22Rv1 (cell line): ENCODE measurements around the gene RFT1.

ENCODE experiments used
- ZFX ChIP-seq: fragments of 450-650 bp; IDR thresholded peaks from 2 replicates; pipeline ENCODE4 v1.6.1; 2017; ENCODE audit warnings: antibody characterized with exemption, borderline replicate concordance
- TF ChIP-seq, protein P1 (sequence below): fragments of 450-650 bp; IDR thresholded peaks from 2 replicates; pipeline ENCODE4 v1.5.1; 2017; ENCODE audit warnings: mild to moderate bottlenecking

GRCh38 chr3:53080612-53081205 is 49.5 kb downstream of the RFT1 start:
- TF ChIP-seq, protein P1, sequence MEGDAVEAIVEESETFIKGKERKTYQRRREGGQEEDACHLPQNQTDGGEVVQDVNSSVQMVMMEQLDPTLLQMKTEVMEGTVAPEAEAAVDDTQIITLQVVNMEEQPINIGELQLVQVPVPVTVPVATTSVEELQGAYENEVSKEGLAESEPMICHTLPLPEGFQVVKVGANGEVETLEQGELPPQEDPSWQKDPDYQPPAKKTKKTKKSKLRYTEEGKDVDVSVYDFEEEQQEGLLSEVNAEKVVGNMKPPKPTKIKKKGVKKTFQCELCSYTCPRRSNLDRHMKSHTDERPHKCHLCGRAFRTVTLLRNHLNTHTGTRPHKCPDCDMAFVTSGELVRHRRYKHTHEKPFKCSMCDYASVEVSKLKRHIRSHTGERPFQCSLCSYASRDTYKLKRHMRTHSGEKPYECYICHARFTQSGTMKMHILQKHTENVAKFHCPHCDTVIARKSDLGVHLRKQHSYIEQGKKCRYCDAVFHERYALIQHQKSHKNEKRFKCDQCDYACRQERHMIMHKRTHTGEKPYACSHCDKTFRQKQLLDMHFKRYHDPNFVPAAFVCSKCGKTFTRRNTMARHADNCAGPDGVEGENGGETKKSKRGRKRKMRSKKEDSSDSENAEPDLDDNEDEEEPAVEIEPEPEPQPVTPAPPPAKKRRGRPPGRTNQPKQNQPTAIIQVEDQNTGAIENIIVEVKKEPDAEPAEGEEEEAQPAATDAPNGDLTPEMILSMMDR = no peak
- no peak for TF ChIP-seq ZFX
